HEK293T (cell line): ENCODE results near the gene IP6K3.

Experiments used
- CTCF ChIA-PET: fragments of 350-600 bp; formaldehyde crosslinking; extraction: SDS; loops from one replicate; lab custom pipeline; 2021; ENCODE audit warnings: antibody characterized with exemption, inconsistent platforms; lab: Yijun Ruan, JAX
- POLR2A ChIA-PET: fragments of 350-600 bp; formaldehyde crosslinking; extraction: SDS; loops from one replicate; lab custom pipeline; 2020; ENCODE audit warnings: antibody characterized with exemption, inconsistent platforms; lab: Yijun Ruan, JAX
- DNase-seq: peaks from one replicate; pipeline ENCODE4 v3.0.0; 2012; ENCODE audit warnings: mixed read lengths; ENCODE audit errors: extremely low spot score
- ARNT ChIP-seq: fragments of 450-650 bp; IDR thresholded peaks from 2 replicates; pipeline ENCODE4 v1.6.1; 2017; ENCODE audit warnings: mild to moderate bottlenecking
- BHLHE40 ChIP-seq: fragments of 450-650 bp; IDR thresholded peaks from 2 replicates; pipeline ENCODE4 v1.6.1; 2016; ENCODE audit warnings: mild to moderate bottlenecking, moderate library complexity, borderline replicate concordance
- CTBP1 ChIP-seq: fragments of 450-650 bp; IDR thresholded peaks from 2 replicates; pipeline ENCODE4 v1.6.1; 2016; ENCODE audit warnings: borderline replicate concordance
- ELF4 ChIP-seq: fragments of 450-650 bp; IDR thresholded peaks from 2 replicates; pipeline ENCODE4 v1.6.1; 2017; ENCODE audit warnings: antibody characterized with exemption
- FOXA1 ChIP-seq: fragments of 450-650 bp; IDR thresholded peaks from 2 replicates; pipeline ENCODE4 v1.6.1; 2016; ENCODE audit warnings: mild to moderate bottlenecking
- FOXK2 ChIP-seq: fragments of 450-650 bp; IDR thresholded peaks from 2 replicates; pipeline ENCODE4 v1.6.1; 2016; ENCODE audit warnings: mild to moderate bottlenecking
- FOXM1 ChIP-seq: fragments of 450-650 bp; IDR thresholded peaks from 2 replicates; pipeline ENCODE4 v1.6.1; 2017; ENCODE audit warnings: mild to moderate bottlenecking, borderline replicate concordance
- HDGF ChIP-seq: fragments of 450-650 bp; IDR thresholded peaks from 2 replicates; pipeline ENCODE4 v1.6.1; 2017; ENCODE audit warnings: antibody characterized with exemption, borderline replicate concordance
- L3MBTL2 ChIP-seq: fragments of 450-650 bp; conservative IDR thresholded peaks from 2 replicates; pipeline ENCODE4 v1.6.1; 2016; ENCODE audit warnings: mild to moderate bottlenecking
- LEF1 ChIP-seq: fragments of 450-650 bp; IDR thresholded peaks from 2 replicates; pipeline ENCODE4 v1.6.1; 2017; ENCODE audit warnings: mild to moderate bottlenecking, borderline replicate concordance
- NFRKB ChIP-seq: fragments of 450-650 bp; IDR thresholded peaks from 2 replicates; pipeline ENCODE4 v1.6.1; 2016; ENCODE audit warnings: mild to moderate bottlenecking, moderate library complexity
- SP1 ChIP-seq: fragments of 450-650 bp; IDR thresholded peaks from 2 replicates; pipeline ENCODE4 v1.6.1; 2017
- SUZ12 ChIP-seq: fragments of 450-650 bp; IDR thresholded peaks from 2 replicates; pipeline ENCODE4 v1.6.1; 2016; ENCODE audit warnings: mild to moderate bottlenecking
- TARDBP ChIP-seq: fragments of 450-650 bp; IDR thresholded peaks from 2 replicates; pipeline ENCODE4 v1.6.1; 2016
- ZNF384 ChIP-seq: fragments of 450-650 bp; IDR thresholded peaks from 2 replicates; pipeline ENCODE4 v1.6.1; 2016
- TF ChIP-seq, protein P1 (sequence below): fragments of 450-650 bp; IDR thresholded peaks from 2 replicates; pipeline ENCODE4 v1.6.1; 2016

Gene IP6K3

DNA sequence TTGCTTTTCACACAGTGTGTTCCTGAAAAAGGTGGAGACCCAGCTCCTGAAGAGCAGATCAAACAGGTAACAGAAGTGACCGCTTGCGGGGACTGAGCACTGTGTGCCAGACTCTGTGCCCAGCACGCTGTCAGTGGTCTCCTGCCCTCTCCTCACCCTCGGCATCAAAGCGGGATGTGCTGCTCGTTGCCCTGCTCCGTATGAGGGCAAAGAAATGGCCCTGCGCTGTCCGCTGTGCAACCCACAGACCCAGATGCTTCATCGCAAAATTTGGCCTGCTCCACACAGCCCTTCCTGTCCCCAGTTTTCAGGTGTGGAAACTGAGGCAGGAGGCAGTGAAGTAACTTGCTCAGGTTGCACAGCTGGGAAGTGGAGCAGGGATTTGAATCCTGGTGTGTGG lies 48.9 kb downstream of the IP6K3 start:
- DNase-seq, result no peak
- POLR2A ChIA-PET, result no interaction called here
- CTCF ChIA-PET, result interaction anchor here (0.9 kb wide), 1 partner anchor 66 kb away, joined by 3 read pairs; no protein-coding TSS in a partner anchor
- TF ChIP-seq LEF1 (no peak), HDGF (no peak), FOXK2 (no peak), ZNF384 (no peak), BHLHE40 (no peak), FOXA1 (no peak), CTBP1 (no peak), SUZ12 (no peak)

DNA sequence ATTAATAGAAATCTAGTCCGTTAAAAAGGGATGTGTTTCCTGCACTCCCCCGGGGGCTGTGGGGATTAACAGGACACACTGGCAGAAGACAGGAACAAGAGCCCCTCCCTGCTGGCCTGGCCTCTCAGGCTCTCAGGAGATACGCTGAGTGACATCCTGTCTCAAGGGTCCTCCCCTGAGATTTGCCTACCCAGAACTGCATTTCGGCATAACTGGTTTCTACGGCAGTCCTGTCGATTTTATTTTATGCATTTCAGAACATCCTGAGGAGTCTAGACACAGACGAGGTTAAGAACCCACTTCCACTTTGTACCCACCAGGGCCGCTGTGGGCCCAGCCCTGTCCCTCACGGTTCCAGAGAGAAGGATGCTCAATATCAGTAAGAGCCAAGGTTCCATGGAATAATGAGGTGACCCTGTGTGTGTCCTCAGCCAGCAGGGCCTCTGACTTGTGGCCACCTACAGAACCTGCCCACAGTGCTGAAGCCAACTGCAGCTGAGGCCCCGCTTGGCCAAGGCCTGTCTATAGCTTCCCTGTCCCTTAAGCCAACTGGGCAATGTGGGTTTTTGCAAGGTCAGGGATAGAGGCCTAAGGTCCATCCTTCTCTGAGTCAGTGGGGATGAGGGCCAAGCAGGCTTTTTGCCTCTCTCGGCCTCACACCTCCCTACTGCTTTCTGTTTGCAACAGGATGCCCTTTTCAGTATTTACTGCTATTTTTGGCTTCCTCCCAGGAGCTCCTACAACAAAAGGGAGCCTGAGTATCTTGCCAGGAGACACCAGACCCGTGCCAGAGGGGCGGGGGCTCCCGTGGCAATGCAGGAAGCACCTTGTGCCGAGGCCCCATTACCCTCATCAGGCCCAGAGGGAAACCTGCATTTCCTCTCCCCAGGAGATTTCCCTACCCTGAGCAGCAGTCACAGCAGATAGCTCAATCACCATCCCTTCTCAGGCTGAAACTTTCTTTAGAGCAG lies 49.9 kb downstream of the IP6K3 start:
- POLR2A ChIA-PET, result interaction anchor here (0.7 kb wide), 1 partner anchor 14 kb away, joined by 3 read pairs; no protein-coding TSS in a partner anchor
- no peak for DNase-seq

DNA sequence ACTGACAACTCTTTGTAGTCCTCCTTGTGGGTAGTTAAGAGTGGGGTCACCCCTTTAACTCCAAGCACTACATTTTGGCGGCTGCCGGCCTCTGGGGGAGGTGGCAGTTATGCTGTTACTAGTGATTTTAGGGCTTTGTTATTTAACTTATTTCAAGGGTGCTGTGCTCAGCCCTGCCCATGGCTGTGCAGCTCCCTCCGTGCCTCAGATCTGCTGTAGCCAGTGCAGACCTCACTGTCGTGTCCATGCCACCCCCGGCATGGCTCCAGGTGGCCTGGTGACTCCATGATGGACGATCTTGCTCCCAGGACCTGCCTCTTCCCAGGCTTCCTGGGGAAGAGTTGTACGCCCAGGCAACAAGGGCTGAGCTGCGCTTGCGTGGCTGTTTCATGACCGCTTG lies 50.6 kb downstream of the IP6K3 start:
- CTCF ChIA-PET, result no interaction called here
- POLR2A ChIA-PET, result no interaction called here
- TF ChIP-seq SUZ12, result no peak
- TF ChIP-seq FOXM1, result no peak
- TF ChIP-seq HDGF, result no peak
- TF ChIP-seq BHLHE40, result no peak
- no peak for TF ChIP-seq FOXA1
- TF ChIP-seq SP1, result no peak
- TF ChIP-seq LEF1, result no peak
- TF ChIP-seq L3MBTL2, result no peak
- TF ChIP-seq ZNF384, result no peak
- TF ChIP-seq, protein P1, sequence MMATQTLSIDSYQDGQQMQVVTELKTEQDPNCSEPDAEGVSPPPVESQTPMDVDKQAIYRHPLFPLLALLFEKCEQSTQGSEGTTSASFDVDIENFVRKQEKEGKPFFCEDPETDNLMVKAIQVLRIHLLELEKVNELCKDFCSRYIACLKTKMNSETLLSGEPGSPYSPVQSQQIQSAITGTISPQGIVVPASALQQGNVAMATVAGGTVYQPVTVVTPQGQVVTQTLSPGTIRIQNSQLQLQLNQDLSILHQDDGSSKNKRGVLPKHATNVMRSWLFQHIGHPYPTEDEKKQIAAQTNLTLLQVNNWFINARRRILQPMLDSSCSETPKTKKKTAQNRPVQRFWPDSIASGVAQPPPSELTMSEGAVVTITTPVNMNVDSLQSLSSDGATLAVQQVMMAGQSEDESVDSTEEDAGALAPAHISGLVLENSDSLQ, result no peak
- TF ChIP-seq TARDBP, result no peak
- no peak for TF ChIP-seq NFRKB
- no peak for TF ChIP-seq CTBP1
- no peak for TF ChIP-seq FOXK2
- no peak for TF ChIP-seq ARNT
- TF ChIP-seq ELF4, result no peak
- no peak for DNase-seq

More for the DNA sequence above, 49.9 kb downstream of the IP6K3 start:
- CTCF ChIA-PET, result interaction anchor here (0.9 kb wide), 1 partner anchor 65 kb away, joined by 3 read pairs; no protein-coding TSS in a partner anchor
- TF ChIP-seq, protein P1, result no peak
- TF ChIP-seq CTBP1 (no peak), ELF4 (no peak), SUZ12 (no peak), ZNF384 (no peak), HDGF (no peak), FOXM1 (no peak), ARNT (no peak), TARDBP (no peak), BHLHE40 (no peak), L3MBTL2 (no peak), NFRKB (no peak), SP1 (no peak), LEF1 (no peak)

DNA sequence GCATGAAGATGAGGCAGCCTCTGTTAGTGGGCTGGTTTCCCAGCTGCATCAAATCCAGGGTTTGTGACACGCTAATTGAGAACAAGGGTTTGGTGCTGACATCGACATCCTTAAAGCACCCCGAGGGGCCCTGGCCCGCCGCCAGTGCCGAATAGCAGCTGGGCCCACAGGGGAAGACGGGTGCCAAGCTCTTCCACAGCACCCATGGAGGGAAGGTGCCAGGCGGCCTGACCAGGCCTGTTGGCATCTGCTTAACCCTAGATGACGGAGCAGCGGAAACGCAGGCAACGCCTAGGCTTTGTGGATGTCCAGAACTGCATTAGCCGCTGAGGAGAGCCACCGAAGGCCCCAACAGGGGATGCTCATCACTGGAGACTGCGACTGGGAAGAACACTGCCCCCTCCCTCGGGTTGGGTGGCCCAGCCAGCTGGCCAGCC lies 51.2 kb downstream of the IP6K3 start:
- DNase-seq, result no peak
- POLR2A ChIA-PET, result interaction anchor here (1.2 kb wide), 1 partner anchor 16 kb away, joined by 7 read pairs; the partner anchor contains the start of gene UQCC2
- CTCF ChIA-PET, result no interaction called here
- TF ChIP-seq L3MBTL2 (no peak), FOXK2 (no peak), NFRKB (no peak), ARNT (no peak)
- TF ChIP-seq, protein P1, result no peak

DNA sequence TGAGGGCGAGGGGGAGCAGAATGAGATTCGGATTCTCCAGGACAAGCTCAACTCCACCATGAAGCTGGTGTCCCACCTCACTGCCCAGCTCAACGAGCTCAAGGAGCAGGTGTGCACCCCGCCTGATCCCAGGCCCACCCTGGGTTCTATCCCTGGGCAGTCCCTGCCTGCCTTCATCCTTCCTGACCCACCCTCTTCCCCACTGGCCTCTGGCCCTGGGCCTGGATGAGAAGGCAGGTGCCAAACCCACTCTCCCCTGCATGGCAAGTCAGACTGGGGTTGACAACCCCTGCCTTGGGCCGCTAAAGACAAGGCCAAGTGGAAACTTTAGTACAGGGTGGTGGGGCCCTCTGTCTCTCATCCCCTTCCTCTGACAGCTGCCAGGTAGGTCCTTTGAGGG lies 51.7 kb downstream of the IP6K3 start:
- no peak for DNase-seq
- TF ChIP-seq SP1, result no peak
- no peak for TF ChIP-seq FOXK2
- TF ChIP-seq BHLHE40, result no peak
- no peak for TF ChIP-seq FOXA1
- no peak for TF ChIP-seq L3MBTL2
- TF ChIP-seq, protein P1, result no peak
- TF ChIP-seq ZNF384, result no peak
- TF ChIP-seq HDGF, result no peak
- TF ChIP-seq LEF1, result no peak
- TF ChIP-seq ELF4, result no peak
- TF ChIP-seq FOXM1, result no peak
- no peak for TF ChIP-seq ARNT
- POLR2A ChIA-PET, result interaction anchor here (1.1 to 1.3 kb wide), 3 partner anchors 10 to 240 kb away, joined by 3 to 7 read pairs (median 3); partner anchors contain the start of genes UQCC2 and ZBTB9
- CTCF ChIA-PET, result no interaction called here
